ENCODE results near the gene SLC46A1.
"Not testable (repeated sequence)": the region's sequence is repeated elsewhere in the genome, so short reads cannot be mapped to it uniquely, and the experiment has no call there.

The SLC46A1 gene

GRCh38 chr17:28405632-28406472 is at the start of gene SLC46A1:
Gene SLC46A1, minus strand, starts transcription at chr17:28406212. Its CDS starts 98 bp downstream, at chr17:28406114.
- no peak for DNase-seq

GRCh38 chr17:28449859-28450258 is 43.8 kb upstream of the SLC46A1 start:
- DNase-seq, result no peak

GRCh38 chr17:28447396-28447760 is 41.4 kb upstream of the SLC46A1 start:
- DNase-seq, result no peak

GRCh38 chr17:28446716-28447395 is 40.8 kb upstream of the SLC46A1 start:
- no peak for DNase-seq

GRCh38 chr17:28443901-28444638 is 38.1 kb upstream of the SLC46A1 start:
- DNase-seq, result no peak

GRCh38 chr17:28434326-28434725 is 28.3 kb upstream of the SLC46A1 start:
- DNase-seq, result not testable (repeated sequence)

GRCh38 chr17:28433721-28434120 is 27.7 kb upstream of the SLC46A1 start:
- peak; percentile 29 for DNase-seq

GRCh38 chr17:28427982-28428381 is 22.0 kb upstream of the SLC46A1 start:
- not testable (repeated sequence) for DNase-seq

GRCh38 chr17:28427371-28427770 is 21.4 kb upstream of the SLC46A1 start:
- no peak for DNase-seq

- peak; percentile 51 for DNase-seq
These were observed 20.1 kb upstream of the SLC46A1 start for GRCh38 chr17:28426081-28426519.

- DNase-seq, result no peak
These were observed 19.2 kb upstream of the SLC46A1 start for GRCh38 chr17:28425206-28425605.

- DNase-seq, result no peak
These were observed 15.8 kb upstream of the SLC46A1 start for GRCh38 chr17:28421787-28422305.

- DNase-seq, result peak; percentile 88
These were observed 10.8 kb upstream of the SLC46A1 start for GRCh38 chr17:28416703-28417311.

- no peak for DNase-seq
These were observed 9.9 kb upstream of the SLC46A1 start for GRCh38 chr17:28415886-28416285.

GRCh38 chr17:28413804-28414203 is 7.8 kb upstream of the SLC46A1 start:
- no peak for DNase-seq

GRCh38 chr17:28412099-28412498 is 6.1 kb upstream of the SLC46A1 start:
- no peak for DNase-seq

- DNase-seq, result no peak
These were observed 1.9 kb upstream of the SLC46A1 start for GRCh38 chr17:28407974-28408306.

- DNase-seq, result no peak
These were observed 1.3 kb upstream of the SLC46A1 start for GRCh38 chr17:28407130-28407973.

GRCh38 chr17:28406473-28406814 is 432 bp upstream of the SLC46A1 start:
- DNase-seq, result no peak

GRCh38 chr17:28404812-28405570 is 1.0 kb downstream of the SLC46A1 start:
- DNase-seq, result no peak

- DNase-seq, result no peak
These were observed 1.6 kb downstream of the SLC46A1 start for GRCh38 chr17:28404461-28404811.
